Transverse colon (tissue), 4 donors: ENCODE data around the gene RNASE12. TPM values are rescaled to one million over a fixed set of nuclear protein-coding genes. Genes with fewer than 3 reads are reported as not detected.
A peak's percentile ranks its signal among the peaks of the same experiment; 100 is the strongest.

Experiments
- DNase-seq: peaks from one replicate; pipeline ENCODE4 v3.0.0-alpha.2; 2019
- H3K27ac ChIP-seq, 4 donors: fragments of 200-600 bp; sonication (generic); 2 replicates each; pipeline ENCODE4 v1.5.1; 2016 to 2018; ENCODE audit warnings: inconsistent platforms in 4 of 4
- H3K27me3 ChIP-seq: fragments of 200-600 bp; sonication (generic); 2 replicates; pipeline ENCODE4 v1.5.1; 2017; ENCODE audit warnings: inconsistent platforms
- H3K36me3 ChIP-seq, 4 donors: fragments of 200-600 bp; sonication (generic); 2 replicates each; pipeline ENCODE4 v1.5.1; 2017 to 2019; ENCODE audit warnings: inconsistent platforms in 4 of 4
- H3K4me1 ChIP-seq, 4 donors: fragments of 200-600 bp; sonication (generic); 2 replicates each; pipeline ENCODE4 v1.5.1; 2017 to 2020; ENCODE audit warnings: inconsistent platforms in 4 of 4
- H3K4me3 ChIP-seq, 4 donors: fragments of 200-600 bp; sonication (generic); 1 replicate in 1 of 4; 2 replicates in 3 of 4; pipeline versions ENCODE4 v1.5.1 to v1.6.1; 2017 to 2019; ENCODE audit warnings: inconsistent platforms in 4 of 4
- H3K9me3 ChIP-seq, 2 donors: fragments of 200-600 bp; sonication (generic); 2 replicates each; pipeline ENCODE4 v1.5.1; 2017 to 2019; ENCODE audit warnings: inconsistent platforms in 2 of 2
- CTCF ChIP-seq, 5 experiments: fragments of 200-600 bp in 3 of 5; fragments of 450-650 bp in 2 of 5; sonication (generic) in 3 of 5; IDR thresholded peaks; 1 replicate in 2 of 5; 2 replicates in 3 of 5; pipeline ENCODE4 v1.5.1; 2016 to 2017; ENCODE audit warnings: antibody characterized with exemption in 5 of 5, inconsistent platforms in 3 of 5, mild to moderate bottlenecking in 2 of 5, moderate library complexity in 1 of 5
- EP300 ChIP-seq: sonication (generic); formaldehyde crosslinking; IDR thresholded peaks from one replicate; pipeline ENCODE4 v1.6.1; 2017; ENCODE audit warnings: antibody characterized with exemption, low read depth
- POLR2A ChIP-seq: fragments of 450-650 bp; IDR thresholded peaks from one replicate; pipeline ENCODE4 v1.6.1; 2016; ENCODE audit warnings: antibody characterized with exemption, mild to moderate bottlenecking, moderate library complexity
- POLR2AphosphoS5 ChIP-seq, 3 donors: sonication (generic); formaldehyde crosslinking; IDR thresholded peaks; one replicate each; pipeline ENCODE4 v1.6.1; 2016; ENCODE audit warnings: antibody characterized with exemption in 3 of 3
- WGBS, 2 donors: methylation state at CpG; one replicate each; pipeline ENCODE4 v1.1.5; 2018; ENCODE audit warnings: low coverage in 1 of 2; 5-methylcytosine and 5-hydroxymethylcytosine counted together
- in situ Hi-C, 4 donors: fragments of 200-750 bp; cut with MboI; loops; one replicate each; pipeline versions ENCODE4 v1.15.0 to v1.15.1; 2017; ENCODE audit warnings: low sequenced_read_pairs in 3 of 4, low pct_ligation_motif_present in 1 of 4, low pct_unique_long_range_greater_than_20kb in 1 of 4
- intact Hi-C: fragments of 100-400 bp; cut with DNase I; formaldehyde crosslinking; loops from one replicate; pipeline ENCODE4 v1.15.1; 2023; ENCODE audit warnings: low total_unique reads
- total RNA-seq, 4 donors: library from RNA; depleted of rRNA; stranded (reverse); fragments of >200 nt; gene quantifications; one replicate each; pipeline ENCODE4 v1.1.0, GENCODE V29; 2016

RNASE12 gene
- total RNA-seq, 4 donors from 2014 or later, result not detected

- peak overlapping the region; percentile 73 to 91 (median 78) for H3K27ac ChIP-seq
- intact Hi-C loops (loop anchor here (10.0 kb wide), 2 partner anchors 149 to 279 kb away; partner anchors contain the start of genes CCNB1IP1, PIP4P1 and PNP), in situ Hi-C loops (loop anchor here in 3 of 4 donors (5.0 to 25.0 kb wide), 6 partner anchors 71 to 282 kb away; partner anchors contain the start of genes ANG (in 2 of the 3), CCNB1IP1 (in 1 of the 3), RNASE4 (in 1 of the 3) and TEP1 (in 1 of the 3))
- WGBS, 2 donors, result 14 to 19% methylated on average over 8 to 17 of the region's 17 CpGs
- no peak for TF ChIP-seq CTCF (IDR thresholded peaks at IDR 0.05)
- peaks cover 0 to 27% (median 12%) of the 10 kb centered on the region in 4 donors for H3K4me1 ChIP-seq
- no peak for DNase-seq
- no peaks in the 10 kb centered on the region for H3K9me3 ChIP-seq
- H3K36me3 ChIP-seq, result no peaks in the 10 kb centered on the region
- no peaks in the 10 kb centered on the region for H3K27me3 ChIP-seq
- peak overlapping the region; percentile 39 to 57 (median 40) for H3K4me3 ChIP-seq
Observed at GRCh38 chr14:20614038-20614840, 23.1 kb upstream of the RNASE12 start.

- Histone ChIP-seq H3K9me3 (no peaks in the 10 kb centered on the region), H3K27ac (peak overlapping the region; percentile 73 to 91 (median 78)), H3K36me3 (no peaks in the 10 kb centered on the region), H3K27me3 (no peaks in the 10 kb centered on the region), H3K4me3 (peak overlapping the region; percentile 39 to 57 (median 40)), H3K4me1 (peaks cover 0 to 29% (median 12%) of the 10 kb centered on the region in 4 donors)
- peak; percentile 22 for TF ChIP-seq POLR2A
- no peak for TF ChIP-seq EP300
- TF ChIP-seq CTCF (IDR thresholded peaks at IDR 0.05), result peak; percentile 69 to 99 (median 72)
- TF ChIP-seq POLR2AphosphoS5 (IDR thresholded peaks at IDR 0.05), result peak in 2 of 3 donors; percentile 30 to 48
- WGBS, 2 donors, result 0% methylated on average over 7 to 34 of the region's 34 CpGs
- DNase-seq, result peak; percentile 86
- intact Hi-C loops (loop anchor here (2.0 to 10.0 kb wide), 3 partner anchors 69 to 279 kb away; partner anchors contain the start of genes CCNB1IP1, PIP4P1 and PNP), in situ Hi-C loops (loop anchor here in 3 of 4 donors (5.0 to 25.0 kb wide), 6 partner anchors 71 to 281 kb away; partner anchors contain the start of genes ANG (in 2 of the 3), CCNB1IP1 (in 1 of the 3), RNASE4 (in 1 of the 3) and TEP1 (in 1 of the 3))
Observed at GRCh38 chr14:20613094-20614037, 22.2 kb upstream of the RNASE12 start.

GRCh38 chr14:20612403-20612802 lies 21.2 kb upstream of the RNASE12 start:
- H3K9me3 ChIP-seq, result no peaks in the 10 kb centered on the region
- H3K4me3 ChIP-seq, result no peak overlapping the region
- in situ Hi-C loops, result loop anchor here in 3 of 4 donors (5.0 to 25.0 kb wide), 6 partner anchors 72 to 280 kb away; partner anchors contain the start of genes ANG (in 2 of the 3), CCNB1IP1 (in 1 of the 3), RNASE4 (in 1 of the 3) and TEP1 (in 1 of the 3)
- TF ChIP-seq CTCF (IDR thresholded peaks at IDR 0.05), result no peak
- intact Hi-C loops, result loop anchor here (2.0 to 10.0 kb wide), 3 partner anchors 70 to 278 kb away; partner anchors contain the start of genes CCNB1IP1, PIP4P1 and PNP
- WGBS, 2 donors, result 38 to 40% methylated on average over 5 of the region's 5 CpGs
- DNase-seq, result no peak
- H3K4me1 ChIP-seq, result peaks cover 0 to 29% (median 12%) of the 10 kb centered on the region in 4 donors
- no peaks in the 10 kb centered on the region for H3K27me3 ChIP-seq
- H3K36me3 ChIP-seq, result no peaks in the 10 kb centered on the region
- H3K27ac ChIP-seq, result peak overlapping the region in 3 of 4 donors; percentile 73 to 91 (median 80)
